Gastroesophageal sphincter (tissue), 4 donors: Measurements from ENCODE around the gene PTPRK. TPM values are rescaled to one million over a fixed set of nuclear protein-coding genes. Genes with fewer than 3 reads are reported as not detected.

Experiments used
- ATAC-seq: fragments of 150-250 bp; one replicate; pipeline ENCODE4 v1.9.1; 2016; ENCODE audit warnings: mild to moderate bottlenecking, moderate library complexity
- H3K27ac ChIP-seq, 4 donors: fragments of 200-600 bp; sonication (generic) in 3 of 4; 1 replicate in 3 of 4; 2 replicates in 1 of 4; pipeline ENCODE4 v1.5.1; 2016 to 2019
- H3K27me3 ChIP-seq: fragments of 200-600 bp; sonication (generic); one replicate; pipeline ENCODE4 v1.5.1; 2019
- H3K36me3 ChIP-seq, 2 donors: fragments of 200-600 bp; sonication (generic); one replicate each; pipeline ENCODE4 v1.5.1; 2019; ENCODE audit warnings: control low read depth in 1 of 2
- H3K4me1 ChIP-seq, 3 donors: fragments of 200-600 bp; sonication (generic); 1 replicate in 2 of 3; 2 replicates in 1 of 3; pipeline ENCODE4 v1.5.1; 2016 to 2019; ENCODE audit warnings: control low read depth in 2 of 3
- H3K4me3 ChIP-seq, 2 donors: fragments of 200-600 bp; sonication (generic); one replicate each; pipeline ENCODE4 v1.5.1; 2019; ENCODE audit warnings: mild to moderate bottlenecking in 1 of 2, moderate library complexity in 1 of 2
- H3K9me3 ChIP-seq, 3 donors: fragments of 200-600 bp; sonication (generic); one replicate each; pipeline ENCODE4 v1.5.1; 2017 to 2019; ENCODE audit warnings: control low read depth in 2 of 3
- CTCF ChIP-seq, 4 experiments: fragments of 200-600 bp in 2 of 4; fragments of 450-650 bp in 2 of 4; sonication (generic) in 1 of 4; IDR thresholded peaks; one replicate each; pipeline ENCODE4 v1.5.1; 2017 to 2019; ENCODE audit warnings: antibody characterized with exemption in 4 of 4, mild to moderate bottlenecking in 2 of 4, moderate library complexity in 2 of 4
- EP300 ChIP-seq: sonication (generic); formaldehyde crosslinking; IDR thresholded peaks from one replicate; pipeline ENCODE4 v1.6.1; 2017; ENCODE audit warnings: antibody characterized with exemption, mild to moderate bottlenecking
- POLR2A ChIP-seq, 2 donors: fragments of 450-650 bp; IDR thresholded peaks; one replicate each; pipeline ENCODE4 v1.6.1; 2017; ENCODE audit warnings: antibody characterized with exemption in 2 of 2, mild to moderate bottlenecking in 2 of 2, moderate library complexity in 1 of 2
- POLR2AphosphoS5 ChIP-seq: sonication (generic); formaldehyde crosslinking; IDR thresholded peaks from one replicate; pipeline ENCODE4 v1.6.1; 2017; ENCODE audit warnings: antibody characterized with exemption
- WGBS, 2 donors: methylation state at CpG; one replicate each; pipeline ENCODE4 v1.1.5; 2018; ENCODE audit warnings: low coverage in 1 of 2; 5-methylcytosine and 5-hydroxymethylcytosine counted together
- total RNA-seq, 4 donors: library from RNA; depleted of rRNA; stranded (reverse); fragments of >200 nt; gene quantifications; one replicate each; pipeline ENCODE4 v1.1.0, GENCODE V29; 2016

The PTPRK gene
- total RNA-seq, 4 donors from 2014 or later, result 42.0 to 47.6 (median 45.8) TPM

GRCh38 chr6:128409003-128409402 is 111.4 kb downstream of the PTPRK start:
- no peaks in the 10 kb centered on the region for H3K4me1 ChIP-seq
- H3K36me3 ChIP-seq, result no peaks in the 10 kb centered on the region
- no peak overlapping the region for H3K4me3 ChIP-seq
- TF ChIP-seq EP300 (no peak), POLR2A (IDR thresholded peaks at IDR 0.05) (no peak), POLR2AphosphoS5 (no peak), CTCF (IDR thresholded peaks at IDR 0.05) (no peak)
- no peaks in the 10 kb centered on the region for H3K27me3 ChIP-seq
- no peaks in the 10 kb centered on the region for H3K9me3 ChIP-seq
- no peak overlapping the region for H3K27ac ChIP-seq
- 54 to 78% methylated on average over 1 of the region's 1 CpG for WGBS, 2 donors
- no peak for ATAC-seq

GRCh38 chr6:128406453-128406852 is 113.9 kb downstream of the PTPRK start:
- no peak for ATAC-seq
- no peak overlapping the region for H3K4me3 ChIP-seq
- H3K36me3 ChIP-seq, result no peaks in the 10 kb centered on the region
- H3K27ac ChIP-seq, result no peak overlapping the region
- no peaks in the 10 kb centered on the region for H3K9me3 ChIP-seq
- TF ChIP-seq POLR2AphosphoS5 (no peak), POLR2A (IDR thresholded peaks at IDR 0.05) (no peak), EP300 (no peak), CTCF (IDR thresholded peaks at IDR 0.05) (no peak)
- H3K4me1 ChIP-seq, result no peaks in the 10 kb centered on the region
- no peaks in the 10 kb centered on the region for H3K27me3 ChIP-seq
- 85 to 100% methylated on average over 1 of the region's 1 CpG for WGBS, 2 donors

GRCh38 chr6:128403618-128404444 is 116.6 kb downstream of the PTPRK start:
- no peak for ATAC-seq

GRCh38 chr6:128400875-128401274 is 119.5 kb downstream of the PTPRK start:
- 58 to 100% methylated on average over 4 of the region's 4 CpGs for WGBS, 2 donors
- no peaks in the 10 kb centered on the region for H3K4me1 ChIP-seq

More at GRCh38 chr6:128403618-128404444, 116.6 kb downstream of the PTPRK start:
- H3K27ac ChIP-seq, result no peak overlapping the region
- no peaks in the 10 kb centered on the region for H3K27me3 ChIP-seq
- no peak for TF ChIP-seq POLR2A (IDR thresholded peaks at IDR 0.05)
- no peak for TF ChIP-seq POLR2AphosphoS5
- no peak for TF ChIP-seq EP300
- H3K4me3 ChIP-seq, result no peak overlapping the region
- H3K9me3 ChIP-seq, result no peaks in the 10 kb centered on the region
- no peaks in the 10 kb centered on the region for H3K4me1 ChIP-seq
- H3K36me3 ChIP-seq, result no peaks in the 10 kb centered on the region
- 90 to 92% methylated on average over 3 to 4 of the region's 4 CpGs for WGBS, 2 donors

GRCh38 chr6:128397996-128398395 is 122.4 kb downstream of the PTPRK start:
- Histone ChIP-seq H3K36me3 (peaks cover 0 to 6% of the 10 kb centered on the region in 2 donors), H3K9me3 (no peaks in the 10 kb centered on the region), H3K4me1 (peaks cover 0 to 11% (median 9%) of the 10 kb centered on the region in 3 donors), H3K4me3 (no peak overlapping the region), H3K27me3 (no peaks in the 10 kb centered on the region), H3K27ac (no peak overlapping the region)
- ATAC-seq, result no peak
- no peak for TF ChIP-seq EP300
- TF ChIP-seq CTCF (IDR thresholded peaks at IDR 0.05), result no peak
- TF ChIP-seq POLR2AphosphoS5, result no peak
- TF ChIP-seq POLR2A (IDR thresholded peaks at IDR 0.05), result no peak
- WGBS, 2 donors, result 94 to 96% methylated on average over 6 to 7 of the region's 9 CpGs

More at GRCh38 chr6:128400875-128401274, 119.5 kb downstream of the PTPRK start:
- H3K27ac ChIP-seq, result no peak overlapping the region
- no peak overlapping the region for H3K4me3 ChIP-seq
- no peak for ATAC-seq
- TF ChIP-seq POLR2AphosphoS5 (no peak), POLR2A (IDR thresholded peaks at IDR 0.05) (no peak), CTCF (IDR thresholded peaks at IDR 0.05) (no peak), EP300 (no peak)
- no peaks in the 10 kb centered on the region for H3K27me3 ChIP-seq
- no peaks in the 10 kb centered on the region for H3K9me3 ChIP-seq
- peaks cover 0 to 6% of the 10 kb centered on the region in 2 donors for H3K36me3 ChIP-seq
